Measurements from ENCODE around the gene TP73. TPM values are rescaled to one million over a fixed set of nuclear protein-coding genes. Genes with fewer than 3 reads are reported as not detected.

Gene TP73
- total RNA-seq, 3 donors from 2014 or later = 0.66 to 1.0 TPM; not detected in 1

- TF ChIP-seq POLR2A (IDR thresholded peaks at IDR 0.05) = no peak
- no peak for TF ChIP-seq POLR2AphosphoS5 (IDR thresholded peaks at IDR 0.05)
- TF ChIP-seq CTCF (IDR thresholded peaks at IDR 0.05) = no peak
- Histone ChIP-seq H3K4me1 (peaks cover 8 to 15% of the 10 kb centered on the region in 2 donors), H3K27ac (no peak overlapping the region), H3K27me3 (peaks cover 0 to 39% of the 10 kb centered on the region in 2 donors), H3K36me3 (no peaks in the 10 kb centered on the region), H3K9me3 (no peaks in the 10 kb centered on the region), H3K4me3 (no peak overlapping the region)
- DNase-seq (ENCODE audit: low spot score in 2 of 2) = no peak
- intact Hi-C loops (cut with DNase I; ENCODE audit: low total_unique reads) = no loop called here
Observed at GRCh38 chr1:3606779-3607702, 45.3 kb upstream of the TP73 start.

GRCh38 chr1:3607703-3608065, 44.6 kb upstream of the TP73 start:
- peaks cover 0 to 39% of the 10 kb centered on the region in 2 donors for H3K27me3 ChIP-seq
- no peak overlapping the region for H3K27ac ChIP-seq
- H3K9me3 ChIP-seq = no peaks in the 10 kb centered on the region
- H3K36me3 ChIP-seq = no peaks in the 10 kb centered on the region
- TF ChIP-seq POLR2A (IDR thresholded peaks at IDR 0.05) (no peak), POLR2AphosphoS5 (IDR thresholded peaks at IDR 0.05) (no peak), CTCF (IDR thresholded peaks at IDR 0.05) (no peak)
- no peak for DNase-seq (ENCODE audit: low spot score in 2 of 2)
- H3K4me1 ChIP-seq = peaks cover 8 to 15% of the 10 kb centered on the region in 2 donors
- intact Hi-C loops (cut with DNase I; ENCODE audit: low total_unique reads) = no loop called here
- H3K4me3 ChIP-seq = no peak overlapping the region

- H3K4me3 ChIP-seq = no peak overlapping the region
- H3K4me1 ChIP-seq = peaks cover 8 to 15% of the 10 kb centered on the region in 2 donors
- DNase-seq (ENCODE audit: low spot score in 2 of 2) = no peak
- no peak overlapping the region for H3K27ac ChIP-seq
- intact Hi-C loops (cut with DNase I; ENCODE audit: low total_unique reads) = no loop called here
- peaks cover 0 to 39% of the 10 kb centered on the region in 2 donors for H3K27me3 ChIP-seq
- no peaks in the 10 kb centered on the region for H3K36me3 ChIP-seq
- TF ChIP-seq CTCF (IDR thresholded peaks at IDR 0.05) (no peak), POLR2A (IDR thresholded peaks at IDR 0.05) (no peak), POLR2AphosphoS5 (IDR thresholded peaks at IDR 0.05) (no peak)
- H3K9me3 ChIP-seq = no peaks in the 10 kb centered on the region
Observed at GRCh38 chr1:3608154-3608553, 44.2 kb upstream of the TP73 start.

DNA sequence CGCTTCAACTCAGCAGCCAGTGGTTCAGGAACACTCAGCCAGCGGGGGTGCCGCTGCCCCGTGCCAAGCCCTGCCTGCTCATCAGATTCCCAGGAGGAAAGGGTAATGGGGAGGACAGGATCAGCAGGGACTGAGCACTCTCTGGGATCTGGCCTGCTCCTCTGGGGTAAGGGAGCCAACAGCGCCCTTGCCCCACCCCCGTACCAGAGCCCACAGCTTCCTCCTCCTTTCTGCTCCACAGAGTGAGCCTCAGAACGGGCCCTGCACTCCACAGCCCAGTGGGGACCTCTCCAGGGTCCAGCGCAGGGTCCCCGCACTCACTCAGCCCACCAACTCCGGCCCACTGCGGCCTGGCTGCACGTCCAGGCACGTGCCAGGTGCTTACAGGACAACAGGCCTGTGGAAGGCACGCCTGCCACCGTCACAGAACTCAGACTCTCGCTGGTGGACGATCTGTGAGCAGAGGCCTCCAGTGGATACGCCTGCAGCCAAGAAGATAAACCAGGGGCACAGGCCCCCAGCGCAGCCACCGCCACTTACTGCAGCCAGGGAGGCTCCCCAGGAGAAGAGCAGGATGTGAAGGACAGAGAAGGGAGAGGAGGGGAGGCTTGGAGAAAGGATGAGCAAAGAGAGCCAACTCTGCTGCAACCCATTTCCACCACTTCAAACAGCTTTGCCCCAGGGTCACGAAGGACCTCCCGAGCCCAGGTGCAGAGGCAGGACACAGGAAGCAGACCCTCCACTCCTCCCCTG, 43.1 kb upstream of the TP73 start:
- DNase-seq (ENCODE audit: low spot score in 2 of 2) = no peak
- H3K4me1 ChIP-seq = peaks cover 8 to 15% of the 10 kb centered on the region in 2 donors
- TF ChIP-seq POLR2A (IDR thresholded peaks at IDR 0.05) (no peak), POLR2AphosphoS5 (IDR thresholded peaks at IDR 0.05) (no peak), CTCF (IDR thresholded peaks at IDR 0.05) (no peak)
- H3K9me3 ChIP-seq = no peaks in the 10 kb centered on the region
- intact Hi-C loops (cut with DNase I; ENCODE audit: low total_unique reads) = no loop called here
- no peaks in the 10 kb centered on the region for H3K36me3 ChIP-seq
- no peak overlapping the region for H3K4me3 ChIP-seq
- peaks cover 0 to 39% of the 10 kb centered on the region in 2 donors for H3K27me3 ChIP-seq
- no peak overlapping the region for H3K27ac ChIP-seq

Measured in breast epithelium (tissue), 4 donors.